HG03064 (cell line): ENCODE data around the gene PRR15.
"Not testable (repeated sequence)": the region's sequence is repeated elsewhere in the genome, so short reads cannot be mapped to it uniquely, and the experiment has no call there.

Source experiments
- ATAC-seq: cut with Tn5 transposase; IDR thresholded peaks from one replicate; pipeline ENCODE4 v1.9.1; 2021; ENCODE audit warnings: low read depth; ENCODE audit not compliant: unreplicated experiment

PRR15 gene

GRCh38 chr7:29563590-29564495 is at the start of gene PRR15:
PRR15 (plus strand) TSS chr7:29563835; CDS start chr7:29566330, 2,495 bp downstream.
- ATAC-seq, result no peak

GRCh38 chr7:29516491-29516890 is 47.1 kb upstream of the PRR15 start:
- no peak for ATAC-seq

- ATAC-seq, result no peak
Measured at GRCh38 chr7:29518616-29519015, 45.0 kb upstream of the PRR15 start.

GRCh38 chr7:29523728-29524127 is 39.9 kb upstream of the PRR15 start:
- ATAC-seq, result no peak

GRCh38 chr7:29527505-29528108 is 36.0 kb upstream of the PRR15 start:
- ATAC-seq, result no peak

- not testable (repeated sequence) for ATAC-seq
Measured at GRCh38 chr7:29528526-29528925, 35.1 kb upstream of the PRR15 start.

- ATAC-seq, result no peak
Measured at GRCh38 chr7:29538389-29538788, 25.2 kb upstream of the PRR15 start.

- no peak for ATAC-seq
Measured at GRCh38 chr7:29539471-29539870, 24.2 kb upstream of the PRR15 start.

- no peak for ATAC-seq
Measured at GRCh38 chr7:29547421-29547820, 16.2 kb upstream of the PRR15 start.

GRCh38 chr7:29548823-29549222 is 14.8 kb upstream of the PRR15 start:
- no peak for ATAC-seq

- no peak for ATAC-seq
Measured at GRCh38 chr7:29552392-29552791, 11.2 kb upstream of the PRR15 start.

- no peak for ATAC-seq
Measured at GRCh38 chr7:29555061-29555460, 8.6 kb upstream of the PRR15 start.

GRCh38 chr7:29556405-29557195 is 7.0 kb upstream of the PRR15 start:
- no peak for ATAC-seq

- ATAC-seq, result no peak
Measured at GRCh38 chr7:29557954-29558353, 5.7 kb upstream of the PRR15 start.

- no peak for ATAC-seq
Measured at GRCh38 chr7:29561271-29561670, 2.4 kb upstream of the PRR15 start.

GRCh38 chr7:29562307-29562706 is 1.3 kb upstream of the PRR15 start:
- no peak for ATAC-seq

- no peak for ATAC-seq
Measured at GRCh38 chr7:29564496-29565223, 1.0 kb downstream of the PRR15 start.

GRCh38 chr7:29565224-29565630 is 1.6 kb downstream of the PRR15 start:
- ATAC-seq, result no peak

- no peak for ATAC-seq
Measured at GRCh38 chr7:29565634-29565981, 2.0 kb downstream of the PRR15 start.

- ATAC-seq, result no peak
Measured at GRCh38 chr7:29565982-29566746, 2.5 kb downstream of the PRR15 start.
